Adrenal gland (tissue), 5 donors: ENCODE results near the gene NEU4.

Experiments used
- CTCF ChIP-seq, 6 experiments: fragments of 450-650 bp in 4 of 6; fragments of 200-600 bp in 2 of 6; sonication (generic) in 1 of 6; IDR thresholded peaks; 1 replicate in 5 of 6; 2 replicates in 1 of 6; pipeline versions ENCODE4 v1.5.1 to v1.8.0; 2016 to 2021; ENCODE audit warnings: antibody characterized with exemption in 6 of 6, mild to moderate bottlenecking in 2 of 6, moderate library complexity in 1 of 6
- POLR2A ChIP-seq, 2 donors: fragments of 450-650 bp; IDR thresholded peaks; one replicate each; pipeline ENCODE4 v1.6.1; 2017; ENCODE audit warnings: antibody characterized with exemption in 2 of 2, mild to moderate bottlenecking in 2 of 2, moderate library complexity in 1 of 2
- donor health status: DM: no; HTN: no; CAD: no.

- no peak for TF ChIP-seq CTCF (IDR thresholded peaks at IDR 0.05)
- no peak for TF ChIP-seq POLR2A (IDR thresholded peaks at IDR 0.05)
Observed at GRCh38 chr2:241802421-241803318, 6.3 kb upstream of the NEU4 start.
